Measurements from ENCODE around the gene CAPZB. TPM values are rescaled to one million over a fixed set of nuclear protein-coding genes. Genes with fewer than 3 reads are reported as not detected.

The CAPZB gene
- total and polyA plus RNA-seq, 2 of the 4 experiments (the other 2 are of a cell fraction) = 216 to 304 TPM

DNA sequence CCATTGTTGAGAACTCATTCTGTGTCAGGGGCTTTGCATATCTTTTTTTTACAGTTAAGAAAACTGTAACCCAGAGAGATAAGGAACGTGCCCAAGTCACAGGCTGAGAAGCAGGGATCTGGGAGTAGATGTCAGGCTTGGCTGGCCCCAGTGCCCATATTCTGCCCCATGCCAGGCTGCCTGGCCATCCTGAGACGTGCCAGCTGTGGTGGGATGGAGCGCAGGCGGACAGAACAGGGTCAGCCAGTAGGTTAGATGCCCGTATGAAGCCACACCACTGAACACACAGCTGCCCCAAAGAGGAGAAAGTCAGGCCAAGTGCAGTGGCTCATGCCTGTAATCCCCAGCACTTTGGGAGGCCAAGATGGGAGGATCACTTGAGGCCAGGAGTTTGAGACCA lies 117.3 kb downstream of the CAPZB start:
- H3K4me2 ChIP-seq (ENCODE audit: low read depth, low read length) = no peak overlapping the region
- H4K8ac ChIP-seq (ENCODE audit: low read depth in 2 of 2, low read length in 2 of 2) = no peak overlapping the region
- no CpG with 5 or more reads among the region's 5 CpGs for WGBS, 2 experiments (ENCODE audit: extremely low coverage in 2 of 2, insufficient read length in 1 of 2)
- no TSS peak for BruUV-seq (replicated peaks)
- H2AK9ac ChIP-seq (replicated peaks; ENCODE audit: low read depth, low read length, poor library complexity) = no peak overlapping the region
- H3K36me3 ChIP-seq (ENCODE audit: control insufficient read depth, insufficient read depth, low read length) = peaks cover 39% of the 10 kb centered on the region
- dilution Hi-C loops (cut with HindIII; ENCODE audit: low sequenced_read_pairs, unreplicated experiment) (no loop called here), in situ Hi-C loops (cut with MboI; ENCODE audit: low sequenced_read_pairs) (no loop called here), intact Hi-C loops (cut with micrococcal nuclease) (no loop called here)
- no peak overlapping the region for H3K9ac ChIP-seq (ENCODE audit: low read depth, low read length)
- ChIA-PET CTCF (interaction anchor here (0.6 kb wide), 1 partner anchor 176 kb away, joined by 4 read pairs; no protein-coding TSS in a partner anchor), POLR2A (ENCODE audit: unreplicated experiment) (no interaction called here)
- no peak overlapping the region for H2AK5ac ChIP-seq (ENCODE audit: low read depth, low read length)
- H3K18ac ChIP-seq (ENCODE audit: low read depth, low read length) = no peak overlapping the region
- no peak overlapping the region for H3K23ac ChIP-seq (ENCODE audit: low read depth, low read length)
- H3K27me3 ChIP-seq (ENCODE audit: control insufficient read depth, insufficient read depth, low read length) = no peaks in the 10 kb centered on the region
- peaks cover 81% of the 10 kb centered on the region for H4K20me1 ChIP-seq (ENCODE audit: insufficient read depth, low read length)
- H2BK20ac ChIP-seq (ENCODE audit: low read depth, low read length) = no peak overlapping the region
- H3K56ac ChIP-seq (ENCODE audit: extremely low read depth, insufficient read depth, low read length) = no peak overlapping the region
- no peak overlapping the region for H2BK5ac ChIP-seq (ENCODE audit: low read depth, low read length, poor library complexity, severe bottlenecking)
- H3K4me3 ChIP-seq (ENCODE audit: insufficient read depth, low read depth, low read length) = no peak overlapping the region
- no peak overlapping the region for H4K91ac ChIP-seq (ENCODE audit: insufficient read depth, low read depth, low read length)
- peaks cover 34% of the 10 kb centered on the region for H3K9me1 ChIP-seq (ENCODE audit: insufficient read depth, low read length)
- no peak for TF ChIP-seq FOS (IDR thresholded peaks at IDR 0.05; ENCODE audit: low read depth, low read length)
- TF ChIP-seq SMC3 (IDR thresholded peaks at IDR 0.05; ENCODE audit: low read depth, low read length) = no peak
- no peak for TF ChIP-seq RAD21 (IDR thresholded peaks at IDR 0.05; ENCODE audit: low read length)
- TF ChIP-seq ELK1 (IDR thresholded peaks at IDR 0.05; ENCODE audit: borderline replicate concordance, low read depth, low read length) = no peak
- no peak for TF ChIP-seq MAZ (IDR thresholded peaks at IDR 0.05; ENCODE audit: borderline replicate concordance, low read depth, low read length)
- no peak for TF ChIP-seq CEBPB (IDR thresholded peaks at IDR 0.05; ENCODE audit: low read depth, low read length)
- no peak for TF ChIP-seq POLR2A (IDR thresholded peaks at IDR 0.05; ENCODE audit: low read depth, low read length)
- TF ChIP-seq RFX5 (IDR thresholded peaks at IDR 0.05; ENCODE audit: low read depth, low read length) = no peak
- TF ChIP-seq, protein P1, sequence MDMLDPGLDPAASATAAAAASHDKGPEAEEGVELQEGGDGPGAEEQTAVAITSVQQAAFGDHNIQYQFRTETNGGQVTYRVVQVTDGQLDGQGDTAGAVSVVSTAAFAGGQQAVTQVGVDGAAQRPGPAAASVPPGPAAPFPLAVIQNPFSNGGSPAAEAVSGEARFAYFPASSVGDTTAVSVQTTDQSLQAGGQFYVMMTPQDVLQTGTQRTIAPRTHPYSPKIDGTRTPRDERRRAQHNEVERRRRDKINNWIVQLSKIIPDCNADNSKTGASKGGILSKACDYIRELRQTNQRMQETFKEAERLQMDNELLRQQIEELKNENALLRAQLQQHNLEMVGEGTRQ (IDR thresholded peaks at IDR 0.05; ENCODE audit: low read depth, low read length) = no peak
- H2BK15ac ChIP-seq (ENCODE audit: low read depth, low read length) = no peak overlapping the region
- no peak overlapping the region for H2BK120ac ChIP-seq (ENCODE audit: low read depth, low read length)
- no peak overlapping the region for H4K5ac ChIP-seq (ENCODE audit: low read depth, low read length)
- H3K4ac ChIP-seq (ENCODE audit: low read depth, low read length) = no peak overlapping the region
- peaks cover 47 to 90% of the 10 kb centered on the region in 2 experiments for H3K79me1 ChIP-seq (ENCODE audit: low read depth in 1 of 2, low read length in 2 of 2)
- ATAC-seq (ENCODE audit: low read depth) (no peak), DNase-seq (no peak)
- H2AFZ ChIP-seq (replicated peaks; ENCODE audit: low read length, poor library complexity) = no peak overlapping the region
- no peaks in the 10 kb centered on the region for H3K4me1 ChIP-seq (ENCODE audit: control insufficient read depth, insufficient read depth, low read length)
- no peak overlapping the region for H3K27ac ChIP-seq (ENCODE audit: insufficient read depth, low read length)
- no peaks in the 10 kb centered on the region for H3K9me3 ChIP-seq (ENCODE audit: control insufficient read depth, insufficient read depth, low read length)
- no peak overlapping the region for H3K14ac ChIP-seq (replicated peaks; ENCODE audit: low read depth, low read length)
